Astrocyte of the cerebellum (primary cell): ENCODE measurements around the gene FARS2.

Experiments used
- DNase-seq: peaks from one replicate; pipeline ENCODE4 v3.0.0-alpha.2; 2011; ENCODE audit warnings: low read depth
- H3K4me3 ChIP-seq: 2 replicates; pipeline ENCODE4 v1.5.1; 2011; ENCODE audit warnings: mild to moderate bottlenecking, low read depth, low read length, moderate library complexity
- in situ Hi-C: cut with HindIII; loops from 2 replicates; pipeline ENCODE4 v1.10.0; 2017; ENCODE audit warnings: low sequenced_read_pairs
- TF ChIP-seq, protein P1 (sequence below): IDR thresholded peaks from 2 replicates; pipeline ENCODE4 v1.5.1; 2012; ENCODE audit warnings: low read length, low read depth, moderate library complexity, mild to moderate bottlenecking; ENCODE audit errors: missing control alignments

Gene FARS2

DNA sequence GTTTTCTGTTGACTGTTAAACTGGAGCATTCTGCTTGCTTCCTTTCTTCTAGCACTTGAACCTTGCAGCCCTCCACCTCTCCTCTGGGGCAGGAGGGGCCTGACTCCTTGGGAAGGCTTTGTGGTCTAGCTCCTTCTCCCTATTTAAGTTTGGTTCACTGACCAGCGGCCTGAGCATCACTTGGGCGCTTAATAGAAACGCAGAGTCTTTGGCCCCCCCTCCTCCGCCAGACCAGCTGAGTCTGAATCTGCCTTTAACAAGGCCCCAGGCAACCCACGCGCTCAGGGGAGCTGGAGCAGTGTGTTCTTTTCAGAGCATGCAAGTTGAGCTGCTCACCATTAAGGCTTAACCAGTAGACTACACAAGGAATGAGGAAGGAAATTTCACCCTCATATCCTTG is 519.7 kb downstream of the FARS2 start:
- in situ Hi-C loops = no loop called here
- H3K4me3 ChIP-seq = no peak overlapping the region
- no peak for DNase-seq
- TF ChIP-seq, protein P1, sequence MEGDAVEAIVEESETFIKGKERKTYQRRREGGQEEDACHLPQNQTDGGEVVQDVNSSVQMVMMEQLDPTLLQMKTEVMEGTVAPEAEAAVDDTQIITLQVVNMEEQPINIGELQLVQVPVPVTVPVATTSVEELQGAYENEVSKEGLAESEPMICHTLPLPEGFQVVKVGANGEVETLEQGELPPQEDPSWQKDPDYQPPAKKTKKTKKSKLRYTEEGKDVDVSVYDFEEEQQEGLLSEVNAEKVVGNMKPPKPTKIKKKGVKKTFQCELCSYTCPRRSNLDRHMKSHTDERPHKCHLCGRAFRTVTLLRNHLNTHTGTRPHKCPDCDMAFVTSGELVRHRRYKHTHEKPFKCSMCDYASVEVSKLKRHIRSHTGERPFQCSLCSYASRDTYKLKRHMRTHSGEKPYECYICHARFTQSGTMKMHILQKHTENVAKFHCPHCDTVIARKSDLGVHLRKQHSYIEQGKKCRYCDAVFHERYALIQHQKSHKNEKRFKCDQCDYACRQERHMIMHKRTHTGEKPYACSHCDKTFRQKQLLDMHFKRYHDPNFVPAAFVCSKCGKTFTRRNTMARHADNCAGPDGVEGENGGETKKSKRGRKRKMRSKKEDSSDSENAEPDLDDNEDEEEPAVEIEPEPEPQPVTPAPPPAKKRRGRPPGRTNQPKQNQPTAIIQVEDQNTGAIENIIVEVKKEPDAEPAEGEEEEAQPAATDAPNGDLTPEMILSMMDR = no peak

DNA sequence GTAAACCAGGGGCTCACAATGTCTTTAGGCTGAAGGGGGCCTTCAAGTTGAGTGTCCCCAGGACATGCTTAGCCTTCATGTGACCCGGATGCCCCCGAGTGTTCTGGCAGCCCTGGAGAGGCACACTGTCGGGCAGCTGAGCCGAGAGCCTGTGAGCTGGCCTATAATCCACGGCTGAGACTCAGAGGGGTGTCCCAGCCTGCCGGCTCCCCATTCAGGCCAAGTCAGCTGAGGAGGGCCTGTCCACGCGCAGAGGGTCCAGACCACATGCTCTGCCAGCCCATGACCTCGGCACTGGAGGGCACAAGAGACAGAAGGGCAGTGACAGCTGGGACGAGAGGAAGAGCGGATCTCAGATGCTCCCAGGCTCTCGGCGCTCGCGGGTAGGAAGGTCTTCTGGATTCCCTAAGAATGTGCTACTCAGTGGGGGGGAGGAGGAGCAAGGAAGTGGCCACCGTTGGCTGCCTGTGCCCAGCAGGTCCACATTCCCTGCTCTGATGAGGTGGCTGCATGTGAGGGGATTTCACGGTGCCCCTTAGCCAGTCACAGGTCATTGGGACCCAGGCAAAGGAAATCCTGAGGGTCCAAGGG is 520.7 kb downstream of the FARS2 start:
- no peak for DNase-seq
- in situ Hi-C loops = no loop called here
- TF ChIP-seq, protein P1 = no peak
- H3K4me3 ChIP-seq = no peak overlapping the region

DNA sequence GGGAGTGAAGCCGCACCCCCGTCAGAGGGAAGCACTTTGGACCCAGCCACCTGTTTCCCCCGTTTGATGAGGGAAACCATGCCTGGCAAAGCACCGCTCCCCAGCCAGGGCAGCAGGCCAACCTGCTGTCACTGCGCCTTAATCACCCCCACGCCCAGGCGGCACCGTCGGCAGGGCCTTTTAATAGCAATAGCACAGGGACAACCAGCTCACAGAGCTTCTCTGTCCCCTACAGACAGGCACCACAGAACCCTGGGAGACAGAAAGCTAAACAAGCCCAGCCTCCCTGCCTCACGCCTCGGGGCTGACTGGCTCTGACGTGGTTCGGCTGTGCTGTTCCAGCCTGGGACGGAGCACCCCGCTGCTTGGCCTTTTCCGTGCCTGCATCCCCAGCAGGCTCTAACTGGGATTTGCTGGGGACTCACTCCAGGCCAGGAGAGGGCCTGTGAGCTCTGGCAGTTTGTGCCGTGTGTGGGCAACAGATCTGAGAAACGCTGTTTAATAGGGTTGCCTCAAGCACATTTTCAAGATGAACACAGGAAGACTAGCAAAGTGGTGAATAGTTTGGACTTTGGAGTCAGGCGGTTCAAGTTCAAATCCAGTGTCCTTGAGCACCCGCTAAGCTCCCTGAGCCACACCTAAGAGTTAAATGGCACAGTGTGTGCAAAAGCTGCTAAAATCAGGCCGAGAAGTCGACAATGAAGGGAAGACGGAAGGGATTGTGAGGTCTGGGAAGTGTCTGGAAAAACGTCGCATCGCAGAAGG is 521.7 kb downstream of the FARS2 start:
- no peak overlapping the region for H3K4me3 ChIP-seq
- TF ChIP-seq, protein P1 = no peak
- DNase-seq = no peak
- in situ Hi-C loops = no loop called here

DNA sequence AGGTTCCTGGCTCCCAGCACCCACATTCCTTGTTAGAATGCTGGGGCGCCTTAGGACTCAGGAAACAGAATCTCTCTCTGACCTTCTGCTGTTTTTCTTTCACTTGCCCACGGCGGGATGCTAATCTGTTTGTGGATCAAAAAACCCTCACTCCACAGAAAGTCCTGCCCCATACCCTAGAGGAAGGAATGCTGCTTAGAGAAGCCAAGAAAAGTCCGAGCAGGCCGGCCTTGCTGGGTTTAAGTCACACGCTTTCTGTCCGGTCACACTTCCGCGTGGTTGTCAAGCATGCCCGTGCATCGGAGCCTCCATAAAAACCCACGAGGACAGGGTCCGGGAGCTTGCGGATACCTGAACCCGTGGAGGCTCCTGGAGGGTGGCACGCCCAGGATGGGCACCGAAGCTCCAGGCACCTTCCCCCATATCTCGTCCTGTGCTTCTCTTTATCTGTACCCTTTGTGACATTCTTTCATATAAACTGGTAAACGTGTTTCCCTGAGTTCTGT is 522.3 kb downstream of the FARS2 start:
- in situ Hi-C loops = no loop called here
- TF ChIP-seq, protein P1 = no peak
- no peak overlapping the region for H3K4me3 ChIP-seq
- DNase-seq = no peak

DNA sequence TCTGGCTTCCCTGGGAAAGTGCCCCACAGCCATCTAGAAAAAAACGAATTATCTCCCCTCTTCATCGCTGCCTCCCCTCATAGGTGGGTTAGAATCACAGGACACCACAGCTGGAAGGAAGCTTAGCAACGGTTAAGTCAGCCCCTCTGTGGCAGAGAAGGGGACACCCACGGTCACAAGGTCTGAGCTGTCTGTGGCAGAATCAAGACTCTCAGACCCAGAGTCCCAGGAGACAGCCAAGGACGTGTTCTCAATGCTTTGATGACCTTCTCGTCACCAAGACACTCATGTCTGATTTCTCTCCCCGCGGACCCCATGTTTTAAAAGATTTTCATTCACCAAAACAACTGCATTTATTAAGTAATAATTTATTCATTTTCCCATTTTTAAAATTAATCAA is 523.9 kb downstream of the FARS2 start:
- H3K4me3 ChIP-seq = no peak overlapping the region
- TF ChIP-seq, protein P1 = no peak
- DNase-seq = no peak
- in situ Hi-C loops = no loop called here

DNA sequence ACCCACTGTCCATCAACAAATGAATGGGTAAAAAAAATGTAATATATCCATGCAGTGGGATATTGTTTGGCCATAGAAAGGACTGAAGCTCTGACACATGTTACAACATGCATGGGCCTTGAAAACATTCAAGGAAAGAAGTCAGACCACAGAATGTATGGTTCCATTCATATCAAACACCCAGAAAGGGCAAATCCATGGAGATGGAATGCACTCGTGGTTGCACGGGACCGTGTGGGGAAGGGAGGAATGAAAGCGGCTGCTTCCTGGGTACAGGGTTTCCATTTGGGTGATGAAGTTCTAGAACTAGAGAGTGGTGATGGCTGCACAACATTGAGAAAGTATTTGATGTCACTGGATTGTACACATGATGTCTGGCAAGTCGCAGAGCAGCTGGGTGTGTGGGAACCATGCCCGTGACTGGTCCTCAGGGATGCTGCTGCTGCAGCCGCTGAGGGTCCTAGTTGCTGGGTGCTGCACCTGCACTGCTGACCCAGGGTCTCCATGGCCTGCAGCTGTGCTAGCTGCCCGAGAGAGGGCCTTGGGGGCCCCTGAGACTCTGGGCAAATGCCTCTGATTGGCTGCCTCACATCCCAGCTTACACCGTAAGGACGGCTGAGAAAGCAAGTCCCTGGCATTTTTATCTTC is 525.1 kb downstream of the FARS2 start:
- in situ Hi-C loops = no loop called here
- H3K4me3 ChIP-seq = no peak overlapping the region
- DNase-seq = no peak
- TF ChIP-seq, protein P1 = no peak
